Activated naive CD4-positive, alpha-beta T cell treated with anti-CD3 and anti-CD28 coated beads for 36 hours (primary cell): Measurements from ENCODE around the gene DRD3. TPM values are rescaled to one million over a fixed set of nuclear protein-coding genes. Genes with fewer than 3 reads are reported as not detected.

Experiments
- CTCF ChIA-PET: fragments of 350-600 bp; sonication (Branson Sonifier 250); formaldehyde crosslinking; loops from one replicate; lab custom pipeline; 2021; ENCODE audit warnings: antibody characterized with exemption; lab: Charles Lee
- DNase-seq: peaks from one replicate; pipeline ENCODE4 v3.0.0-alpha.2; 2020
- H3K27ac Mint-ChIP-seq: one replicate; pipeline ENCODE4 v1.8.0; 2021; ENCODE audit warnings: mild to moderate bottlenecking, mixed read lengths
- H3K27me3 Mint-ChIP-seq: one replicate; pipeline ENCODE4 v1.8.0; 2021; ENCODE audit warnings: low read depth, mixed read lengths
- H3K36me3 Mint-ChIP-seq: one replicate; pipeline ENCODE4 v1.8.0; 2021; ENCODE audit warnings: low read depth, mixed read lengths
- H3K4me1 Mint-ChIP-seq: one replicate; pipeline ENCODE4 v1.8.0; 2021; ENCODE audit warnings: low read depth, mixed read lengths
- H3K4me3 Mint-ChIP-seq: one replicate; pipeline ENCODE4 v1.8.0; 2021; ENCODE audit warnings: mild to moderate bottlenecking, moderate library complexity, mixed read lengths
- H3K9me3 Mint-ChIP-seq: one replicate; pipeline ENCODE4 v1.8.0; 2021; ENCODE audit warnings: mixed read lengths
- intact Hi-C: fragments of 100-400 bp; cut with micrococcal nuclease; formaldehyde crosslinking; loops from one replicate; pipeline ENCODE4 v1.15.1; 2023
- total RNA-seq, 2 experiments: library from RNA; stranded (reverse); gene quantifications; one replicate each; pipeline ENCODE4 v1.2.3, GENCODE V29; 2021

The DRD3 gene
- total RNA-seq, 2 experiments from 2014 or later: not detected

DNA sequence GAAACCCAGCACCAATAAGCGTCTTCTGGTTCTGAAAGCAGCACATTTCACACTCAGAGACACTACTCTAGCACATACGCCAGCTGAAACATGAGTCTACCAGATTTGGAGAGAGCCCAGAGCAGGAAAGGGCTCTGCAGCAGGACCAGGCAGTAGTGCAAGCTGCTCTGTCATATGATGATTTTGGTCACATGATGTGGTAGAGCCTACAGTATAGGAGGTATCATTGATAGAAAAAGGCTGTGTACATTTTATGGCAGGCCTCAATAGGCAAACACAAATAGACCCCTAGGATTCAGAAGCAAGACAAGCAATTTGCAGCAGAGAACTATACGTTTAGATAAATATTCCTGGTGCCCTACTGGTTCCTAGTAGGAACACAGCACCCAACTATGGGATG, 64.1 kb downstream of the DRD3 start:
- no peaks in the 10 kb centered on the region for H3K9me3 Mint-ChIP-seq
- H3K4me1 Mint-ChIP-seq: no peaks in the 10 kb centered on the region
- no peaks in the 10 kb centered on the region for H3K36me3 Mint-ChIP-seq
- DNase-seq: no peak
- intact Hi-C loops: no loop called here
- CTCF ChIA-PET: no interaction called here
- H3K27ac Mint-ChIP-seq: no peak overlapping the region
- H3K4me3 Mint-ChIP-seq: no peak overlapping the region
- H3K27me3 Mint-ChIP-seq: peaks cover 4% of the 10 kb centered on the region

DNA sequence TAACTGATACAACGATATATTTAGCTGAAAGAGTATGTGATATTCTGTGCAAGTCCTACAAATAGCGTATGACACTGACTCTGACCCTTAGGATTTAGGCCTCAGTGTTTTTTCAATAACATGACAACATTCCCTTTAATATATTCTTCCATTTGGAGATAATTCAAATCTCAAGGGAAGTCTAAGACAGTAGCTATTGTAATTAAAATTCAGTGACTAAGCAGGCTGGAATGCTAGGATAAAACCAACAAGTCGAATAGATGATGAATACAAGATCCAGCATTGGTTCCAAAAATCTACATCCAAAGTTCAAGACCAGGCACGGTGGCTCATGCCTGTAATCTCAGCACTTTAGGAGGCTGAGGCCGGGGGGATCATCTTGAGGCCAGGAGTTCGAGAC, 66.2 kb downstream of the DRD3 start:
- intact Hi-C loops: no loop called here
- Mint-ChIP-seq H3K4me1 (no peaks in the 10 kb centered on the region), H3K36me3 (no peaks in the 10 kb centered on the region), H3K27me3 (peaks cover 7% of the 10 kb centered on the region), H3K4me3 (no peak overlapping the region), H3K9me3 (no peaks in the 10 kb centered on the region), H3K27ac (no peak overlapping the region)
- CTCF ChIA-PET: interaction anchor here (0.8 to 1.4 kb wide), 3 partner anchors 14 to 177 kb away, joined by 3 read pairs; no protein-coding TSS in a partner anchor
- DNase-seq: no peak

GRCh38 chr3:114111060-114111770, 67.6 kb downstream of the DRD3 start:
- no peak for DNase-seq
- H3K36me3 Mint-ChIP-seq: no peaks in the 10 kb centered on the region
- CTCF ChIA-PET: interaction anchor here (0.6 kb wide), 1 partner anchor 999 kb away, joined by 4 read pairs; no protein-coding TSS in a partner anchor
- H3K4me1 Mint-ChIP-seq: no peaks in the 10 kb centered on the region
- intact Hi-C loops: no loop called here
- no peak overlapping the region for H3K4me3 Mint-ChIP-seq
- no peaks in the 10 kb centered on the region for H3K9me3 Mint-ChIP-seq
- peaks cover 7% of the 10 kb centered on the region for H3K27me3 Mint-ChIP-seq
- no peak overlapping the region for H3K27ac Mint-ChIP-seq

- H3K9me3 Mint-ChIP-seq: no peaks in the 10 kb centered on the region
- intact Hi-C loops: no loop called here
- DNase-seq: no peak
- no peaks in the 10 kb centered on the region for H3K36me3 Mint-ChIP-seq
- CTCF ChIA-PET: interaction anchor here (0.8 kb wide), 1 partner anchor 140 kb away, joined by 4 read pairs; no protein-coding TSS in a partner anchor
- peaks cover 7% of the 10 kb centered on the region for H3K27me3 Mint-ChIP-seq
- no peaks in the 10 kb centered on the region for H3K4me1 Mint-ChIP-seq
- no peak overlapping the region for H3K4me3 Mint-ChIP-seq
- no peak overlapping the region for H3K27ac Mint-ChIP-seq
Measured at GRCh38 chr3:114110439-114110838, 68.4 kb downstream of the DRD3 start.

DNA sequence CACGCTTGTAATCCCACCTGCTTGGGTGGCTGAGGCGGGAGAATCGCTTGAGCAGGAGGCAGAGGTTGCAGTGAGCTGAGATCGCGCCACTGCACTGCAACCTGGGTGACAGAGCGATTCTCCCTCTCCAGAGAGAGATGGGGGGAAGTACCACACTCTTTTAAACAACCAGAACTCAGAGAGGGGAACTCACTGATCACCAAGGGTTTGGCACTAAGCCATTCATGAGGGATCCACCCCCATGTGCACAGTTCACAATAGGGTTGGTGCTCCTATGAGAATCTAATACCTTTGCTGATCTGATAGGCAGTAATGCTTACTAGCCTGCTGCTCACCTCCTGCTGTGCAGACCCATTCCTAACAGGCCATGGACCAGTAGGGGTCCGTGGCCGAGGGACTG, 70.7 kb downstream of the DRD3 start:
- H3K4me3 Mint-ChIP-seq: no peak overlapping the region
- H3K27me3 Mint-ChIP-seq: peaks cover 7% of the 10 kb centered on the region
- intact Hi-C loops: no loop called here
- CTCF ChIA-PET: no interaction called here
- no peaks in the 10 kb centered on the region for H3K4me1 Mint-ChIP-seq
- no peaks in the 10 kb centered on the region for H3K9me3 Mint-ChIP-seq
- no peak for DNase-seq
- H3K36me3 Mint-ChIP-seq: no peaks in the 10 kb centered on the region
- no peak overlapping the region for H3K27ac Mint-ChIP-seq

DNA sequence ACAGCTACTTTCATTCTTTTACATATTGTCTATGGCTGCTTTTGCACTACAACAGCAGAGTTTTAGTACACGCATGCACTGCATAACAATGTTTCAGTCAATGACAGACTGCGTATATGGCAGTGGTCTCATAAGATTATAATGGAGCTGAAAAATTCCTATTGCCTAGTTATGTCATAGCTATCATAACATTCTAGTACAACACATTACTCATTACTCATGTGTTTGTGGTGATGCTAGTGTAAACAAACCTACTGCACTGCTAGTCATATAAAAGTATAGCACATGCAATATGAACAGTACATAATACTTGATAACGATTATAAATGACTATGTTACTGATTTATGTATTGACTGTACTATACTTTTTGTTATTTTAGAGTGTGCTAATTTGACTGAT, 74.4 kb downstream of the DRD3 start:
- Mint-ChIP-seq H3K4me3 (no peak overlapping the region), H3K27ac (no peak overlapping the region), H3K27me3 (peaks cover under 1% of the 10 kb centered on the region), H3K4me1 (no peaks in the 10 kb centered on the region), H3K9me3 (no peaks in the 10 kb centered on the region), H3K36me3 (no peaks in the 10 kb centered on the region)
- DNase-seq: no peak
- intact Hi-C loops: no loop called here
- CTCF ChIA-PET: interaction anchor here (0.6 kb wide), 1 partner anchor 371 kb away, joined by 5 read pairs; no protein-coding TSS in a partner anchor

DNA sequence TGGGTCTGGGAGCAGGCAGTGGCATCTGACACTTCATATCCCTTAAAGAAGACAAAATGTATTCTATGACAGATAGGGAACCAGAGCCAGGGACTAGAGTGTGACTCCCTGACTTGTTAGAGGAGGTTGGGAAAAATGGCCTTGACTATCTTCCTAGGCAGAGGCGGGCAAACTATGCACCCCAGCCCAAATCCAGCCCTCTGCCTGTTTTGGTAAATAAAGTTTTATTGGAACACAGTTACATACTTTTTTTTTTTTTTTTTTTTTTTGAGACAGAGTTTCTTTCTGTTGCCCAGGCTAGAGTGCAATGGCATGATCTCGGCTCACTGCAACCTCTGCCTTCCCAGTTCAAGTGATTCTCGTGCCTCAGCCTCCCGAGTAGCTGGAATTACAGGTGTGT, 75.0 kb downstream of the DRD3 start:
- H3K9me3 Mint-ChIP-seq: no peaks in the 10 kb centered on the region
- H3K4me3 Mint-ChIP-seq: no peak overlapping the region
- DNase-seq: no peak
- H3K27ac Mint-ChIP-seq: no peak overlapping the region
- CTCF ChIA-PET: no interaction called here
- H3K4me1 Mint-ChIP-seq: no peaks in the 10 kb centered on the region
- H3K36me3 Mint-ChIP-seq: no peaks in the 10 kb centered on the region
- intact Hi-C loops: no loop called here
- H3K27me3 Mint-ChIP-seq: no peaks in the 10 kb centered on the region

DNA sequence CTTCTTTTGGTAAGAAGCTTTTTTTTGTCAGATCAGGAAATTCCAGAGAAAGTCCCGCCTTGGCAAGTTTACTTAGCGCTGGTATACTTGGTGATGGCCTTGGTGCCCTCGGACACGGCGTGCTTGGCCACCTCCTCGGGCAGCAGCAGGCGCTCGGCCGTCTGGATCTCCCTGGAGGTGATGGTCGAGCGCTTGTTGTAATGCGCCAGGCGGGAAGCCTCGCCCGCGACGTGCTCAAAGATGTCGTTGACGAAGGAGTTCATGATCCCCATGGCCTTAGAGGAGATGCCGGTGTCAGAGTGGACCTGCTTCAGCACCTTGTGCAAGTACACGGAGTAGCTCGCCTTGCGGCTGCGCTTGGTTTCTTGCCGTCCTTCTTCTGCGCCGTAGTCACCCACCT, 75.7 kb downstream of the DRD3 start:
- no peak overlapping the region for H3K4me3 Mint-ChIP-seq
- CTCF ChIA-PET: no interaction called here
- H3K27me3 Mint-ChIP-seq: no peaks in the 10 kb centered on the region
- intact Hi-C loops: no loop called here
- H3K9me3 Mint-ChIP-seq: no peaks in the 10 kb centered on the region
- no peaks in the 10 kb centered on the region for H3K4me1 Mint-ChIP-seq
- H3K27ac Mint-ChIP-seq: no peak overlapping the region
- no peaks in the 10 kb centered on the region for H3K36me3 Mint-ChIP-seq
- DNase-seq: no peak

DNA sequence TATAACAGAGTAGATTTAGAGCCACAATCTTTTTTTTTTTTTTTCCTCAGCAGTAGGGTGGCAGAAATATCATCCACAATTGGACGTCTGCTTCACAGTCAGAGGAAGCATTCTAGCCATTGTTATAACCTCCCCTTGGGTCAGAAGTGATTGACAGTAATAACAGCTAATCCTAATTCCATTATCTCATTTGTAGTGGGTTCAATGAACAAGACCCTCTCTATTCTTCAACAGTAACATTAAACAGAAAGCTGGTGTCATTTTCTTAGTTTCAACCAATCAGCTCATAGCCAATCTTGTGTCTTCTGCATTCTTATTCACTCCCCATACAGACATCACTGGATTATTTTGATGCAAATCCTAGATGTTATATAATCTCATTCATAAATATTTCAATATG, 77.8 kb downstream of the DRD3 start:
- Mint-ChIP-seq H3K4me3 (no peak overlapping the region), H3K27ac (no peak overlapping the region), H3K9me3 (no peaks in the 10 kb centered on the region), H3K4me1 (no peaks in the 10 kb centered on the region), H3K27me3 (no peaks in the 10 kb centered on the region), H3K36me3 (no peaks in the 10 kb centered on the region)
- CTCF ChIA-PET: no interaction called here
- intact Hi-C loops: no loop called here
- no peak for DNase-seq

DNA sequence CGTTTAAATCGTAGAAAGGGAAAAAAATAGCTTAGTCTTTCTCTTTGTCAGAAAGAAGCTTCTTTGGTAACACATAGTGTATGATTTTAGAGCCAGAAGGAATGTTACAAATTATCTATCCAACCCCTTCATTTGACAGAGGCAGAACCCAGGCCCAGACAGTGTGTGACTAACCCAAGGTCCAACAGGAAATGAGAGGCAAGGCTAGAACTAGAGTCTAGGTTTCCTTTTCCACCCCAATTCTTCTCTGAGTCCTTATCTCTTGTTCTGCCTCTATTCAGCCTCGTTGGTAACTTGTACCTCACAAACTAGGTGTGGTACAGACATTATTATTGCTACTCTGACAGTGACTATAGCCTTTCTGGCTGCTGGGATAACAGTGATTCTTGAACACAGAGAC, 83.1 kb downstream of the DRD3 start:
- H3K4me3 Mint-ChIP-seq: no peak overlapping the region
- no peaks in the 10 kb centered on the region for H3K36me3 Mint-ChIP-seq
- H3K27me3 Mint-ChIP-seq: no peaks in the 10 kb centered on the region
- H3K27ac Mint-ChIP-seq: no peak overlapping the region
- intact Hi-C loops: no loop called here
- CTCF ChIA-PET: no interaction called here
- DNase-seq: no peak
- no peaks in the 10 kb centered on the region for H3K9me3 Mint-ChIP-seq
- peaks cover 3% of the 10 kb centered on the region for H3K4me1 Mint-ChIP-seq

DNA sequence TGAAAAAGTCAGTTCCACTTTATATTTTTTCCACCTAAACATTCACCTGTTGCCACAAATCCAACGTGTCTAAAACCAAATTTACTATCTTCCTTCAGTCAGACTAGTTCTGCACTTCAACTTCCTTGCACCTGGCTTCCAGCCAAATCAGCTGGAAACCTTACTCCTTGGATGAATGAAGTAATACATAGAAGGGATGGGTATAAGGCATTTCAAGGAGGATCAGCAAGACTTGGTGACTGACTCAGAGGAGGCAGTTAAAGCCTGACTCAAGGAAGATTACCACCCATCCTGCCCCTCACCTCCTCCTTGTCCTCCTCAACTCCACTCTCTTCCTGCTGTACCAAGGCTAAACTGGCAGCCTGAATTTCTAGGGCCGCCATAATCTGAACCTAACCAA, 85.3 kb downstream of the DRD3 start:
- CTCF ChIA-PET: no interaction called here
- Mint-ChIP-seq H3K27me3 (no peaks in the 10 kb centered on the region), H3K27ac (no peak overlapping the region), H3K36me3 (no peaks in the 10 kb centered on the region), H3K4me1 (peaks cover 3% of the 10 kb centered on the region), H3K4me3 (no peak overlapping the region), H3K9me3 (no peaks in the 10 kb centered on the region)
- no peak for DNase-seq
- intact Hi-C loops: no loop called here

DNA sequence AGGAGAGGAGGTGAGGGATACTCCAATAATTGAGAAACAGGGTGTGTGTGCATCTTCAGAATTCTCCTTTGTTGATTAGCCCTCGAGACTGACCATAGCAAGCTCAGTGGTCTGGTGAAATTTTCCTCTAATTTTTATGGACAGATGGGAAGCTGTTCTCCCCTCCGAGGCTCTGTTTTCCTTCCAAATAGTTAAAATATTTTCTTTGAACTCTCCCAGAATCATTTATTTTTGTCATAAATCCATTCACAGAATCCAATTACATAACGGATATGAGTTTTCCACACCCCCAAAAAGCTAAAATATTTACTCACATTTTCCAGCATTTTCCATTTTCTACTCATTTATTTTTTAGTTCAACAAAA, 85.9 kb downstream of the DRD3 start:
- no peak for DNase-seq
- H3K27me3 Mint-ChIP-seq: no peaks in the 10 kb centered on the region
- H3K4me3 Mint-ChIP-seq: no peak overlapping the region
- H3K36me3 Mint-ChIP-seq: no peaks in the 10 kb centered on the region
- H3K9me3 Mint-ChIP-seq: no peaks in the 10 kb centered on the region
- CTCF ChIA-PET: interaction anchor here (0.8 kb wide), 1 partner anchor 175 kb away, joined by 3 read pairs; no protein-coding TSS in a partner anchor
- peaks cover 3% of the 10 kb centered on the region for H3K4me1 Mint-ChIP-seq
- intact Hi-C loops: no loop called here
- H3K27ac Mint-ChIP-seq: no peak overlapping the region
